Frontal cortex (tissue), 4 donors: ENCODE measurements around the gene QSOX2. TPM values are rescaled to one million over a fixed set of nuclear protein-coding genes. Genes with fewer than 3 reads are reported as not detected.
"Not testable (repeated sequence)": the region's sequence is repeated elsewhere in the genome, so short reads cannot be mapped to it uniquely, and the experiment has no call there.

ENCODE experiments used
- DNase-seq, 2 donors: peaks; one replicate each; pipeline ENCODE4 v3.0.0; 2012; ENCODE audit warnings: low spot score in 2 of 2
- FAIRE-seq: peaks from 2 replicates; lab custom pipeline; 2012; peaks lifted over from hg19 to GRCh38; lab: Jason Lieb, UNC
- total RNA-seq: library from RNA; depleted of rRNA; stranded (reverse); fragments of >200 nt; gene quantifications from one replicate; pipeline ENCODE4 v1.2.3, GENCODE V29; 2014
- donor health status: control.
- donor health status: control.
- donor health status: control.

QSOX2 gene
- total RNA-seq, 1 donor from 2014 or later = 8.2 TPM

DNA sequence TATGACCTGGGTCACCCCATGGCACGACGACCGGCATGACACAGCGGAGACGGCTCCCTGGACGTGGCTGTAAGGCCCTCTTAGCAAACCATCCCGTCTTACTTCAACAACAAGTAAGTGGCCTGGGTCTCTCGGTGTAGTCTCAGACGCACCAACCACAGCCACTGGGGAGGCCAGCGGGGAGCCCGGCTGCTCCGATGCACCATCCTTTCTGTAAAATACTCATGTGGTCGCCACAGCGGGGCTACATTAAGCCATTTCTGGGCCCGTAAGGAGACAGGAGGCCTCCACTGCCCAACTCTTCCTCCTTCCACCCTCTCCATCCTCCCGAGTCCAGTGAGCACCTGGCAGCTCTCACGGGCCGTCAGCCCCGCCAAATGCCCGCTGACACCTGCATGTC is 4.7 kb downstream of the QSOX2 start:
- FAIRE-seq (no peak), DNase-seq (no peak)

DNA sequence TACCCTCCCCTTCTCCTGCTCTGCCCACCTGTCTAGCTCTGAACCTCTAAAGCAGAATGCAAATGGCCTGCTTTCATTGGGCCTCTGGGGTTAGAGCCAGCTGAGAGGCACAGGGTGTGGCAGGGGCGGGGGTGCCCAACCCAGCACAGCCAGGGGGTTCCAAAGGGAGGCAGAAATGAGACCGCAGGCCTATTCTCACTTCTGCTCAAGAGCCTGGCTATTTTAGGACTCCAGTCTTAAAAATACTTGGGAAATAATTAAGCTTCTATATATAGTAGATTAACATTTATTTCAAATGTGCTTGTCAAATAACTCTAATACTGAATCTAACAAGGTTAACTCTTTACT is 5.7 kb downstream of the QSOX2 start:
- FAIRE-seq (no peak), DNase-seq (no peak)

DNA sequence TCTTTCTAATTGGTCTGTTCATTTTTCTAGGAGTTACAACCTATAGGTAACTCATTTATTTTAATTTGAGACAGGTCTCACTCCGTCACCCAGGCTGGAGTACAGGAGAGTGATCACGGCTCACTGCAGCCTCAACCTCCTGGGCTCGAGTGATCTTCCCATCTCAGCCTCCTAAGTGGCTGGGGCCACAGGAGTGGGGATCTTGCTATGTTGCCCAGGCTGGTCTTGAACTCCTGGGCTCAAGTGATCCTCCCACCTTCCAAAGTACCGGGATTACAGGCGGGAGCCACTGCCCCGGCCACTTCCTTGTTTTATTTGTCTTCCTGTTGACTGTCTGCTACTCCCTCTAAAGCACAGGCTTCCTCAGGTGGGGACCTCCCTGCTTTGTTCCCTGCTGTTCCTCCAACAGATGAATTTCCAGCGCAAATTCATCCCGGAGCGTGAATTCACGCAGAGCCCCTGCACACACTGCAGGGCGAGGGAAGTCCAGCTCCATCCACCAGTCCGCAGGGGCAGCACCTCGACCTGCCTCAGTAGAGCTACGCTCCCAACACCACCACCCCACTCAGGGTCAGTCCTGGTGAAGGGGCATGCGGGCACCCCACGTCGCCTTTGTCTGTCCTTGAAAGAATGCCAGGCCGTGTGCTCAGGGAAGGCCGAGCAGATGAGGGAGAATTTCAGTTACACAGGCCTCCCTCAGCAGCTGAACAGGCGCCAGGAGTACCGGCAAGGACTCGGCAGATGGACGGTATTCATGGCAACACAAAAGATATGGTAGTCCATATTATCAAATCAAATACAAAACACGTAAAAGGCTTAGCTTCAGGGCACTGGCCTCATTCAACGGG is 6.3 kb downstream of the QSOX2 start:
- DNase-seq = no peak
- FAIRE-seq = no peak

DNA sequence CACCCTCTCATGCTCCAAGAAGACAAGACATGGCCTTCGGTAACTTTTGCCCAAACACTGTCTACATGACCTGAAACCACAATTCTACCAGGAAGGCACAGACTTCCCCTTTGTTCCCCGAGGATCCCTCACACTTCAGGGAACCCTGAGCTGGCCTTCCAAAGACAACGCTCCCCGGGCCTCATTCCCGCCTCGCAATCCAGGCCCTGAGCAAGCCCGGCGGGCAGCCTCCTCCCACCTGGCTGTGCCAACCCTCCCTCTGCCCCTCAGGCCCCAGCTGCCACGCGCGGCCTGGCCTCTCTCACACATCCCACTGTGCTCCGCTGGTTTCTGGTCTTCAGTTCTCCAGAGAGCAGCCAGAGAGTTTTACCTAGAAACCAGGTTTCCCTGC is 7.3 kb downstream of the QSOX2 start:
- FAIRE-seq (no peak), DNase-seq (no peak)

DNA sequence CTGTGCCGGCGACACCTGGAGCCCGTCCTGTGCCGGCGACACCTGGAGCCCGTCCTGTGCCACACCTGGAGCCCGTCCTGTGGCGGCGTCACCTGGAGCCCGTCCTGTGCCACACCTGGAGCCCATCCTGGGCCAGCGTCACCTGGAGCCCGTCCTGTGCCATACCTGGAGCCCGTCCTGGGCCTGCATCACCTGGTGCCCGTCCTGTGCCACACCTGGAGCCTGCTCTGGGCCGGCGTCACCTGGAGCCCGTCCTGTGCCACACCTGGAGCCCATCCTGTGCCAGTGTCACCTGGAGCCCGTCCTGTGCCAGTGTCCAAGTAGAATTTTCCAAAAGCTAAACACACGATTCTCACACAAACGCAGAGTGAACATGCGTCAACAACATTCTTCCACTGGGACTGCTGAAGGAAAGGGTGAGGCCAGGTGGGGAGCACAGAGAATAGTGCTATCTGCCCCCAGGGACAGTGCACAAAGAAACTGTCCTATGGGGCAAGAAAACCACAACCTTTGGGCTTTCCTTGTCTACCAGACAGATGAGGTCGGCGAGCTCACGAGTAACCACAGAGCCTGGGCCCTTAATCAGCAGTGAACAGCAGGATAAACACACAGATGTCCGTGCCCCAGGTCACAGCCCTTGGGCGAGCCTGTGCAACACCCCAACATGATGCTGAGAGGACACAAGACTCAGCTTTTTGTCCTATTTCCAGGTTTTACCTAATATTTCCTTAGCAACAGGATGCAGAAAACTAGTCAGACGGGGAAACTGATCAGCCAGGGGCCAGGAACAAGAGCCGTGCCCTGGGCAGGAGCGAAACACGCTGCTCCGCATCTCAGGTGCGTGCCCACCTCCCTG is 7.9 kb downstream of the QSOX2 start:
- DNase-seq (no peak), FAIRE-seq (no peak)

DNA sequence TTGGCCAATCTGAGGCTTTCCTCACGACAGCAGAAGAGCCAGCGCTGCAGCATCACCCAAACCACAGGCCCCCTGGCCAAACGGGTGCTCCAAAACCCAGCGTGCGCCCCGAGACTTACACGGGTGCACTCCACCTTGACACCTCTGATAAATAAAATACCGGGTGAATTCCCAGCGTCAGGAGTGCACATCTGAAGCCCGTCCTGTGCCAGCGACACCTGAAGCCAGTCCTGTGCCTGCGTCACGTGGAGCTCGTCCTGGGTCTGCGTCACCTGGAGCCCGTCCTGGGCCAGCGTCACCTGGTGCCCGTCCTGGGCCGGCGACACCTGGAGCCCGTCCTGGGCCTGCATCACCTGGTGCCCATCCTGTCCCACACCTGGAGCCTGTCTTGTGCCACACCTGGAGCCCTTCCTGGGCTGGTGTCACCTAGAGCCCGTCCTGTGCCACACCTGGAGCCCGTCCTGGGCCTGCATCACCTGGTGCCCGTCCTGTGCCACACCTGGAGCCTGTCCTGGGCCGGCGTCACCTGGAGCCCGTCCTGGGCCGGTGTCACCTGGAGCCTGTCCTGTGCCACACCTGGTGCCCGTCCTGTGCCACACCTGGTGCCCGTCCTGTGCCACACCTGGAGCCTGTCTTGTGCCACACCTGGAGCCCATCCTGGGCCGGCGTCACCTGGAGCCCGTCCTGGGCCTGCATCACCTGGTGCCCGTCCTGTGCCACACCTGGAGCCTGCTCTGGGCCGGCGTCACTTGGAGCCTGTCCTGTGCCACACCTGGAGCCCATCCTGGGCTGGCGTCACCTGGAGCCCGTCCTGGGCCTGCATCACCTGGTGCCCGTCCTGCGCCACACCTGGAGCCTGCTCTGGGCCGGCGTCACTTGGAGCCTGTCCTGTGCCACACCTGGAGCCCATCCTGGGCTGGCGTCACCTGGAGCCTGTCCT is 8.9 kb downstream of the QSOX2 start:
- not testable (repeated sequence) for DNase-seq, FAIRE-seq

DNA sequence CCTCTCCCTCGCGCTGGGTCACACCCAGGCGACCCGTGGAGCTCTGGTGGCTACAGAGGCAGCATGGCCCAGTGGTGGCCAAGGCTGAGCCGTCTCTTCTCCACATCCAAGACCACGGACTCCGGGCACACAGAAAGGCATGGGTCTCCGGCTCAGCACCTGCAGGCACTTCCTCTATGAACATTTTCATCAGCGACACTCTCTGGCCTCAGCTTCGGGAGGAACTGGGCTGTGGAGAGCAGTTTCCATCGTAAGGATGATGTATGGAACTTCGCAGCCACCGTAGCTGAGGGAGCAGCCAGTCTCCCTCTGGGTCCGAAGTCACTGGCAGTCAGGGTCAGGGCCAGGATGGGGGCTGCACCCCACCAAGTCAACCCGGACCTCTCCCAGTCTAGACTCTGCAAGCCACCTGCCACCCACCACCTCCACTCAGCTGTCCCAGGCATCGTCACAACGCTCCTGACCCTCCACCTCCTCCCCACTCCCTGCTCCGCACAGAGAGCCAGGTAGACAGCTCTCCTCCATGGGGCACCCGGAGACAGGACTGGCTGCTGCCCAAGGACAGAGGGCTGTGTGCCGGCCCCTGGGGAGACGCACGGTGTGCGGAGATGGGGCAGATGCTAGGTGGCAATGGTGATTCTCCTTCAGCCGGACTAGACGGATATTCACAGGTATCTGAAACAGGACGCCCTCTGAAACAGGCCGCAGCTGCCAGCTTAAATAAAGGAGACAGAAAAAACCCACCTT is 9.7 kb downstream of the QSOX2 start:
- FAIRE-seq = no peak
- DNase-seq = no peak

DNA sequence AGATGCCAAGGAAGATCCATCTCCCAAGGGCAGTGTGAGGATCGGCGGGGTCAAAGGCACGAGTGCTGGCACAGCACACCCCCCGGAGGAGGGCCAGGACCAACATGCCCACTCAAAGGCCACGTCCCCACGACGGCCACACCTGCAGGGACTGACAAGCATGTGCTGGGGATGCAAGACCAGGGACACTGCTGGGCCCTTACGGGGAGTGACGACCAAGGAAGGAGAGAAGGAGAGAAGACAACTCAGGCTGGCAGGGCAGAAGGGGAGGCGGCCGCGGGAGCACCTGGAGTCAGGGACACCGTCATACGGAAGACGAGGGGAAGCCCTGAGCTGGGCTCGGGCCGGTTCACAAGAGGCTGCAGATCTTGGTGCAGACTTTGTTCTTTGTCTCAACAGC is 10.4 kb downstream of the QSOX2 start:
- FAIRE-seq = no peak
- no peak for DNase-seq

DNA sequence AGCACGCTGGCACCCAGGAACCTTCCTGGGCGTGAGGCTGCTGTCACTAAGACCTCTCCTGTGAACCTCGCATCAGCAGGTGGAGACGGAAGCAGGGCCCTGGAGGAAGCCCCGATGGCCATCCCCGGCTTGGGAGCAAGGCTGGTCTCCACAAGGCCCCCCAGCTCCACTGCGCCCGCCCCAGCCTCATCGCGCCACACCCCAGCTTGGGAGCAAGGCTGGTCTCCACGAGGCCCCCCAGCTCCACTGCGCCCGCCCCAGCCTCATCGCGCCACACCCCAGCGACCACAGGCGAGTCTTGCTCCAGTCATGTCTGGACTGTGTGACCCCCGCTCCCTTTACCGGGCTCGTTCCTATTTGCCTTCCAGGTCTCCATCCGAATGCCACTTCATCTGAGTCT is 11.0 kb downstream of the QSOX2 start:
- no peak for DNase-seq
- no peak for FAIRE-seq

DNA sequence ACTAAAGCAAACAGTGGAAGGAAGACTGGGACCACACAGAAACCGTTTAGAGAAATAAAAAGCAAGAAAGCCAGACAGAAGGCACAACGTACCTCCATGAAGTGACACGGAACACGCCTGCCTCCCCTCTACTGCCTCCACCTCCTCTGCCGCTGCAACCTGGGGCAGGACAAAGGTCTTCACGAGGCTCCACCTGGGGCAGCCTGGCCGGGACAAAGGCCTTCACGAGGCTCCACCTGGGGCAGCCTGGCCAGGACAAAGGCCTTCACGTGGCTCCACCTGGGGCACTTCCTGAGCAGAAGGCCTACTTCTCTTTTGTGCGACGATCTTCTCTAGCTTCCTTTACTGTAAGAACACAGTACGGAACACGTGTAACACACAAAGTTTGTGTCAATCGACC is 11.7 kb downstream of the QSOX2 start:
- FAIRE-seq (no peak), DNase-seq (no peak)

DNA sequence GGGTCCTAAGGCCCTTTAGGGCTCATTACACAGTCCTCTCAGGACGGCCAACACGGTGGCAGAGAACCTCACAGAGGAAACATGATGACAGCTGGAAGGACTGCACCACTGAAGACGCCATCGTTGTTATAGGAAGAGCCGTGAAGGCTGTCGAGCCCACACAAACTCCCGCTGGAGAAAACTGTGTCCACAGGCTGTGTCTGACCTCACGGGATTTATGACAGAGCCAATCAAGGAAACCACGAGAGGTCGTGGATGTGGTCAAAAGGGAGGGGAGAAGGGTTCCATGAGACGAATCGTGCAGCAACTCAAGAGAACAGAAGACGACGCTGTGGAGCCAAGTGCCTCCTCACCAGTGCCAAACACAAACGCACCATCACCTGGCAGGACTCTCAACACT is 12.2 kb downstream of the QSOX2 start:
- FAIRE-seq = no peak
- no peak for DNase-seq

DNA sequence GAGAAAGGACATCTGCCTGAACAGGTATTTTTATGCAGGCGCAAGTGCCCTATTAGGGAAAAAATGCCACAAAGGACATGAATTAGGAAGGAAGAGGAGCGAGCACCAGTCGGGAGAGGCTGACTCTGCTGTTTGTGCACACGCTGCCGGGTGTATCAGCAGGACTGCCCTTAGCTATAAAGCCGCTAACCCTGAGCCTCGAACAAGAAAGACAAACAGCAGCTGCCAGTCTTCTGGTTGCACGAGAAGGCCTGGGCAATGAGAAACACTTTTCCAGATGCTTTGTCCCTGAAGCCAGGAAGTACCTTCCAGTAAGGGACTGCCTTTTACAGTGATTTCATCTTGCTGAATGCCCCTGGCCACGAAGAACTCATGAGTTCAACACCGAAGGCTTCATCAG is 12.6 kb downstream of the QSOX2 start:
- FAIRE-seq (no peak), DNase-seq (no peak)

DNA sequence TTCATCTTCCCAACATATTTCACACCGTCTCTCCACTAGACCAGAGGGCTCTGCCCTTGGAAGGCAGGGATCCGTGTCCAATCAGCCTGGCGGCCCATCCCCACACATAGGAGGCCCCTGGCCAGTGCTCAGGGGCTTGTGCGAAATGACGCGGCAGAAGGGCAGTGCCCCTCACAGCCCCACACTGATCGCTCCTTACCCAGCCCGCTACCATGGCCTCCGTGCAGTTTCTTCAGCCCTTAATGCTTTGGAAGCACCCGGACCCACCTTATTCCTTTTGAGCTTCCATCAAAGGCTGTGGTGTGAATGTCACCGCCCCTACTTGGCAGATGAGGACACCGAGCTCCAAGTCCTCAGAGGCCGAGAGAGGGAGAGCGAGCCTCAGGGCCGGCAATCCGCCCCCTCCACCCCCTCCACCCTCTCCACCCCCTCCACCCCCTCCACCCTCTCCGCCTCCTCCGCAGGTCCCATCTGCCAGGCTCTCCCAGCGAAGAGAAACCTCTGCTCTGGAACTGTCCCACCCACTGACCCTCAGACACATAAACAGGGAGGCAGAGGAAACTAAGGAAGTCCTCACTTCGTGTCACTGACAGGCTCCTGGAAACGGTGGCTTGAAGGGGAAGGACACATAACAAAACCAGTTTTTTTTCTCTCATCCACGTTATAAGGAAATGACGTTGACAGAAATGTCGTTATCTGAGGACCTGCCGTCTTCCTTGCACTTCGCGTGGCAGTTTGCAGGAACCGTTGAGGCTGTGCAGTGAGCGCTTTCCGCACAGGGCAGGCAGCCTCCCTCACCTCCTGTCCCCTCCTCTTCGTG is 13.9 kb downstream of the QSOX2 start:
- FAIRE-seq (no peak), DNase-seq (no peak)

DNA sequence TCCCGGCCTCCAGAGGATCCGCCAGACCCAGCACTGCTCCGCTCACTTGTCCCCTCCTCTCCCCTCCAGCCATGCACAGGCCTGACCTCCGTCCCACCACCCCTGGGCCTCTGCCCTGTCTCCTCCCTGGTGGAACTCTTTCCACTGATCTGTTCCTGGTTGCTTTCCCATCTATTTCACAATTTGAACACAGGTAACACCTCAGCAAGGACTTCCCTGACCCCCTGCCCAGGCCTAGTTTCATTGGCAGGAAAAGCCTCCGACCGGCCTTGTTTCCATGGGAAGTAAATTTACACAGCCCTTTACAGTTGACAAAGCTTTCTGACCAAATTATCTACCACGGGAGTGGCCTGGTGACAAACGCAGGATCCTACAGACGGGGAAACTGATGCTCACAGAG is 14.8 kb downstream of the QSOX2 start:
- no peak for FAIRE-seq
- DNase-seq = no peak

DNA sequence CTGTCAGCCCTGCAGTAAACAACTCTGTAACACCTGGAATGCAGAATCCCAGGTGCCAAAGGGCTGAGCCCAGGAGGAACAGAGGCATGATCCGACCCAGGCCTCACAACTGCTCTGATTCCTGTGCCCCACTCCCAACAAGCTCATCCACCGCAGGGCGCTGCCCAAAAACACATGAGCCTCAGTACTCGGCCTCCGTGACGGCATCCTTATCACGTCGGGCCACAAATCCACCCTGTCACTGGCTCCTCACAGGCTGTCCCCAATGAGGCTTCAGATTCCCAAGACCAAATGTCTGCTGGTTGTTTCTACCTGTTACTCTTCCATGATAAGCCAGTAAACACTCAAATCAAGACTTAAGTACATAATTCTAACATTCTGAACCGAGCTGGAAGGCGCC is 15.2 kb downstream of the QSOX2 start:
- FAIRE-seq (no peak), DNase-seq (no peak)

DNA sequence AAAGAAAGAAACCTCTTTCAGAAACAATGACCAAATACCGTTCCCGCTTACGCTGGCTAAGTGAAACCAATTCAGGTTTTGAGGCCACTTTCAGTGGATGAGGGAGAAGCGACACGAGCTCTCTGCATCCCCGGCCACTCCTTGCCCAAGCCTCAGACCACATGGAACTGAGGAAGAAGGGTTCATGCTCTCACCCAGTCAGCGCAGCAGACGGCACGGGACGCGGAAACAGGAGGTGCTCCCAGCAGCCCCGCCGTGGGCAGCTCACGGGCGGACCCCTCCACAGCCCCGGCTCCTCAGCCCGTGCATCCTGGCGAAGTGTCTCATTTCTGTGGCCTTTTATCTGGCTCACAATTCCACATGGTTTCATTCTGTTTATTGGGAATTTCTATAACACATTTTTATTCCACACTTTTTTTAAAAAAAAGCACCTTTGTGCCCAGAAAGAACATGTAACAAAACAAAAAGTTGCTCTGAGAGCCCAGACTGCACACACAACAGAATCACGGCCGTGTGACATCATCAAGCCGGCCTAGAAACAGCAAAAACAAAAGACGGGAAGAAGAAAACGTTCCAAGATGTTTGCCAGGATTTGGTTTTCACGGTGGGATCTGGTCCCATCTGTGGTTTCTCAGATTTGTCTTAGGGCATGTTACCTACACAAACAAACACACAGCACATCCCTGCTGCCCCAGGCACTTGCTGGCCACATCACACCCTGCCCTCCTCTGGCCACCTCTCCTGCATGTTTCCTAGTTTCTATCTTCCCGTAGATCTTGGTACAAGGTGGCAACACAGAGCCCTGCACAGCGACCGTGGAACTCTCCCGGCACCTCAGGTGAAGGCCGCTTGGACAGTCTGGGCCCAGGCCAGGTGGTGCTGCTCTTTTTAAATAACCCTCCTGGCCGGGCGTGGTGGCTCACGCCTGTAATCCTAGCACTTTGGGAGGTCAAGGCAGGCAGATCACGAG is 16.2 kb downstream of the QSOX2 start:
- no peak for FAIRE-seq
- no peak for DNase-seq

DNA sequence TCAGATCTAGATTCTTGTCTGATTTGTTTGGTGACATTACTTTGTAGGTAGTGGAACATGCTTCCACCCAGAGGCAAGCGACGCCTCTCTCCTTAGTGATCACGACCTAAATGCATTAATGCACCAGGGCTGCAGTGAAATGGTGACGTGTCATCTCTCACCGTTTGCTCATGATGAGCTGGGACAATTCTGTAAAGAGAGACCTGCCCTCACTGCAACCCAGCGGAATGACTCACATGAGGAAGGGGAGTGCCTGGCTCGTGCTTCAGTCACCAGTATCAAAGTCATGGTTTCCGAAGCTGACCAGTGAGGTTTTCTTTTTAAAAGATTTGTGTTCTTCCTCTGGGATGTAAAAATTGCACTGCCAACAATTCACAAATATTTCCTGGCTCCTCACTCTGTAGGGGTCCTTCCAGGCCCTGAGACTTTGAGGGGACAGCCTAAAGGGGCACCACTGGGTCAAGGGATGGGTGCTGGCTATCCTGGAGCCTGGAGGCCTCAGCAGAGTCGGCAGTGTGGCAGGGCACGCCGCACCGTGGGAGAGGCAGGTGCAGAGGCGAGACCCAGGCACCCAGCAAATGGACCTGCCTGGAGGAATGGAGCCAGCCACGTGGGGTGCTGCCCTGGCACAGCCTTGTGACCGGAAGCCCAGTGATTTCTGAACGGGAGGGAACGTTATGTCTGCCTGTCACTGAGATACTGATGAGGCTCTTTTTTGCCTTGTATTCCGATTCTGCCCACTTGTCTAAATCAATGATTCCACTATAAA is 17.3 kb downstream of the QSOX2 start:
- DNase-seq = no peak
- no peak for FAIRE-seq
